A673 (cell line): ENCODE data around the gene TBC1D32.
"Not testable (repeated sequence)": the region's sequence is repeated elsewhere in the genome, so short reads cannot be mapped to it uniquely, and the experiment has no call there.

Source experiments
- EZH2 ChIP-seq: fragments of 200-600 bp; sonication (generic); IDR thresholded peaks from 2 replicates; pipeline ENCODE4 v1.6.1; 2017; ENCODE audit warnings: borderline replicate concordance, low read depth, mild to moderate bottlenecking, mixed read lengths, antibody characterized with exemption, low read length; ENCODE audit not compliant: poor library complexity, severe bottlenecking
- TF ChIP-seq, protein P1 (sequence below): fragments of 300-800, 200-600 bp; sonication (generic); conservative IDR thresholded peaks from 2 replicates; pipeline ENCODE4 v1.5.1; 2017; ENCODE audit warnings: low read depth, mild to moderate bottlenecking, antibody characterized with exemption, low read length, moderate library complexity, mixed read lengths

- TF ChIP-seq, protein P1, sequence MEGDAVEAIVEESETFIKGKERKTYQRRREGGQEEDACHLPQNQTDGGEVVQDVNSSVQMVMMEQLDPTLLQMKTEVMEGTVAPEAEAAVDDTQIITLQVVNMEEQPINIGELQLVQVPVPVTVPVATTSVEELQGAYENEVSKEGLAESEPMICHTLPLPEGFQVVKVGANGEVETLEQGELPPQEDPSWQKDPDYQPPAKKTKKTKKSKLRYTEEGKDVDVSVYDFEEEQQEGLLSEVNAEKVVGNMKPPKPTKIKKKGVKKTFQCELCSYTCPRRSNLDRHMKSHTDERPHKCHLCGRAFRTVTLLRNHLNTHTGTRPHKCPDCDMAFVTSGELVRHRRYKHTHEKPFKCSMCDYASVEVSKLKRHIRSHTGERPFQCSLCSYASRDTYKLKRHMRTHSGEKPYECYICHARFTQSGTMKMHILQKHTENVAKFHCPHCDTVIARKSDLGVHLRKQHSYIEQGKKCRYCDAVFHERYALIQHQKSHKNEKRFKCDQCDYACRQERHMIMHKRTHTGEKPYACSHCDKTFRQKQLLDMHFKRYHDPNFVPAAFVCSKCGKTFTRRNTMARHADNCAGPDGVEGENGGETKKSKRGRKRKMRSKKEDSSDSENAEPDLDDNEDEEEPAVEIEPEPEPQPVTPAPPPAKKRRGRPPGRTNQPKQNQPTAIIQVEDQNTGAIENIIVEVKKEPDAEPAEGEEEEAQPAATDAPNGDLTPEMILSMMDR, result not testable (repeated sequence)
- TF ChIP-seq EZH2, result not testable (repeated sequence)
Measured at GRCh38 chr6:121213341-121213740, 120.9 kb downstream of the TBC1D32 start.
